NCI-H128 (cell line): ENCODE measurements around the gene GRAMD4.

Source experiments
- DNase-seq: peaks from one replicate; lab custom pipeline; 2025; ENCODE audit not compliant: unreplicated experiment; lab: John Stamatoyannopoulos, UW

GRAMD4 gene

GRCh38 chr22:46708766-46709330 lies 88.7 kb downstream of the GRAMD4 start:
- no peak for DNase-seq

- DNase-seq = no peak
Observed at GRCh38 chr22:46710806-46711205, 90.6 kb downstream of the GRAMD4 start.

- no peak for DNase-seq
Observed at GRCh38 chr22:46712288-46712687, 92.1 kb downstream of the GRAMD4 start.

GRCh38 chr22:46714550-46714949 lies 94.4 kb downstream of the GRAMD4 start:
- DNase-seq = no peak

GRCh38 chr22:46719921-46720320 lies 99.7 kb downstream of the GRAMD4 start:
- DNase-seq = no peak

- DNase-seq = no peak
Observed at GRCh38 chr22:46721501-46722085, 101.4 kb downstream of the GRAMD4 start.

- DNase-seq = no peak
Observed at GRCh38 chr22:46723882-46724281, 103.7 kb downstream of the GRAMD4 start.

- DNase-seq = no peak
Observed at GRCh38 chr22:46725096-46725495, 104.9 kb downstream of the GRAMD4 start.

- no peak for DNase-seq
Observed at GRCh38 chr22:46726066-46726985, 106.1 kb downstream of the GRAMD4 start.

- no peak for DNase-seq
Observed at GRCh38 chr22:46726986-46727317, 106.8 kb downstream of the GRAMD4 start.

- no peak for DNase-seq
Observed at GRCh38 chr22:46727813-46728364, 107.7 kb downstream of the GRAMD4 start.

- no peak for DNase-seq
Observed at GRCh38 chr22:46728470-46728869, 108.3 kb downstream of the GRAMD4 start.
